Activated naive CD8-positive, alpha-beta T cell treated with anti-CD3 and anti-CD28 coated beads for 36 hours (primary cell): Measurements from ENCODE around the gene ADAMTS17. TPM values are rescaled to one million over a fixed set of nuclear protein-coding genes. Genes with fewer than 3 reads are reported as not detected.
"Not testable (repeated sequence)": the region's sequence is repeated elsewhere in the genome, so short reads cannot be mapped to it uniquely, and the experiment has no call there.

ENCODE experiments used
- DNase-seq: peaks from one replicate; pipeline ENCODE4 v3.0.0; 2021
- H3K27ac Mint-ChIP-seq: one replicate; pipeline ENCODE4 v1.8.0; 2022; ENCODE audit warnings: mild to moderate bottlenecking, moderate library complexity, mixed read lengths
- H3K27me3 Mint-ChIP-seq: one replicate; pipeline ENCODE4 v1.8.0; 2022; ENCODE audit warnings: mild to moderate bottlenecking, mixed read lengths
- H3K36me3 Mint-ChIP-seq: one replicate; pipeline ENCODE4 v1.8.0; 2021; ENCODE audit warnings: mild to moderate bottlenecking, mixed read lengths
- H3K4me1 Mint-ChIP-seq: one replicate; pipeline ENCODE4 v1.8.0; 2021; ENCODE audit warnings: mixed read lengths
- H3K4me3 Mint-ChIP-seq: one replicate; pipeline ENCODE4 v1.8.0; 2022; ENCODE audit warnings: mild to moderate bottlenecking, moderate library complexity, mixed read lengths
- H3K9me3 Mint-ChIP-seq: one replicate; pipeline ENCODE4 v1.8.0; 2022; ENCODE audit warnings: mixed read lengths
- total RNA-seq, 2 experiments: library from RNA; stranded (reverse); gene quantifications; one replicate each; pipeline ENCODE4 v1.2.3, GENCODE V29; 2021

ADAMTS17 gene
- total RNA-seq, 2 experiments from 2014 or later: 2.5 to 3.6 TPM

DNA sequence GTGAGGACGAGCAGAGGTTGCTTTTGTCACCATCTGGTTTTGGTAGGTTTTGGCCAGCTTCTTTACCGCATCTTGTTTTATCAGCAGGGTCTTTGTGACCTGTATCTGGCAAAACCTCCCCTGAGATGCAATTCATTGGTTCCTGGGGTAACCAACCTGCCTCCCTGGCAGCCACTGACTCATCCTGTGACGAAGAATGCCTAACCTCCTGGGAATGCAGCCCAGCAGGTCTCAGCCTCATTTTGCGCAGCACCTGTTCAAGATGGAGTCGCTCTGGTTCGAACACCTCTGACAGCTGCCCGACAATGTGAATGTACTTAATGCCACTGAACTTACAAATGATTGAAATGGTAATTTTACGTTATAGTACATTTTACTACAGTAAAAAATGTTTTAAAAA, 6.8 kb upstream of the ADAMTS17 start:
- H3K9me3 Mint-ChIP-seq: no peaks in the 10 kb centered on the region
- H3K36me3 Mint-ChIP-seq: no peaks in the 10 kb centered on the region
- no peak overlapping the region for H3K4me3 Mint-ChIP-seq
- DNase-seq: no peak
- peaks cover 7% of the 10 kb centered on the region for H3K4me1 Mint-ChIP-seq
- peaks cover 10% of the 10 kb centered on the region for H3K27me3 Mint-ChIP-seq
- no peak overlapping the region for H3K27ac Mint-ChIP-seq

DNA sequence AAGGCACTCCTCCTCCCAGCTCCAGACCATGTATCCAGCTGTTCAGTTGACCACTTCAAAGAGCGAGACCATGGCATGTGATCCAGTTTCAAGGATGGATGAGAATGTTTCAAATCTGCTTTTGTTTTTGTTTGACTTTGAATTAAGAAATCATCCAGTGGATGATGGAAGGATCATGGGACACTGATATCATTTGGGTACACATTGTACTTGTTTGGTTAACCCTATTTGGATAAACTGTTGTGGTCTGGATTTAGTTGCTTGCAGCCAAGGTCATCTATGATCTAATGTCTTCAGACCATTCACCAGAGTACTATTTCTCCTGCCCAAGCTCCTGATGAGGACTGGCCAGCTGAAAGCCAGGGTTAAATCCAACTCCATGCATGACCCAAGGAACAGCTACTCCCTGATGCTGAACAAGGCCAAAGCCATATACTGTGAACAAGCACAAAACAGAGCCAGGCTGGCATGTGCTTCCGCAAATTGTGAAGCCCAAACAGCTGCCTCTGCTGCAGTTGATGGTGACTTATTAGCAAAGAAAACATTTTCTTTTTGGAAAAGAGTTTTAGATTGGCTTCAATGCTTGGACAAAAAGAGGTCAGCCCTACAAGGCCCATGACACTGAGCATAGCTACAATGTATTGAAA, 5.2 kb upstream of the ADAMTS17 start:
- H3K36me3 Mint-ChIP-seq: no peaks in the 10 kb centered on the region
- H3K9me3 Mint-ChIP-seq: no peaks in the 10 kb centered on the region
- peaks cover 10% of the 10 kb centered on the region for H3K27me3 Mint-ChIP-seq
- H3K4me1 Mint-ChIP-seq: peaks cover 7% of the 10 kb centered on the region
- no peak for DNase-seq
- no peak overlapping the region for H3K27ac Mint-ChIP-seq
- no peak overlapping the region for H3K4me3 Mint-ChIP-seq

DNA sequence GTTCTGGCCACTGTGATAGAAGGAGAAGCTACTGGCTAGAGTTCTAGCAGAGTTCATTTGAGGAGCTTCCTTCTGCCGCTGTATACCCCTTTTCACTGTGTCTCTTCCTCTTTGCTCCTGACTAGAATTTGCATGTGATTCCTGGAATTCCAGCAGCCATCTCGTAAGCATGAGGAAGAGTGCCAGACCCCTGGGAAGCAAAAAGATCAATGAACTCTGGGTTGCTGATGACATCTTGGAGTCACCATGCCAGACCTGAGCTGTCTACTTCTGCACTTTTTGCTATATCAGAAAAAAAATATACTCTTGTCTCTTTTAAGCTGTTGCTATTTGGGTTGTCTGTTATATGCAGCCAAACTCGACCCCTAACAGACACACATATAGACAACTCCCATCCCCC, 3.7 kb upstream of the ADAMTS17 start:
- Mint-ChIP-seq H3K4me1 (peaks cover 6% of the 10 kb centered on the region), H3K36me3 (no peaks in the 10 kb centered on the region), H3K9me3 (no peaks in the 10 kb centered on the region), H3K27ac (no peak overlapping the region), H3K4me3 (no peak overlapping the region), H3K27me3 (peaks cover 3% of the 10 kb centered on the region)
- DNase-seq: no peak

DNA sequence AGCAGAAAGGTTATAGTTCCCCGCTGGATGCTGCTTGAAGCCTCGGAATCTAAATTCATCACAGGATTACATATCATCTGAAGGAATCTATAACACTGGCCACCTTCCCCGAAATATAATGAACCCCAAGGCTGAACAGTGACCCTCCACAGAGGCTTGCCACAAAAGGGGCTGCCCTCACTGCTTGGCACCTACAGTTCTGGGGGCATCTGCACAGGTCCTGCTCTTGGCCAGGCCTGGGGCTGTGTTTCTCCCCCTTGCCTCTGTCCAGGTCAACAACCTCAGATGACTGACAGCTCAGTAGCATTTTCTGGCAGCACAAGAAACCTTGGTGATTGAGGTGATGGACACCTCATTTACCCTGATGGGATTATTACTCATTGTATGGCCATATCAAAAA, 1.5 kb upstream of the ADAMTS17 start:
- no peaks in the 10 kb centered on the region for H3K9me3 Mint-ChIP-seq
- peaks cover 15% of the 10 kb centered on the region for H3K4me1 Mint-ChIP-seq
- peaks cover 10% of the 10 kb centered on the region for H3K27me3 Mint-ChIP-seq
- no peak for DNase-seq
- no peak overlapping the region for H3K27ac Mint-ChIP-seq
- H3K4me3 Mint-ChIP-seq: no peak overlapping the region
- H3K36me3 Mint-ChIP-seq: no peaks in the 10 kb centered on the region

DNA sequence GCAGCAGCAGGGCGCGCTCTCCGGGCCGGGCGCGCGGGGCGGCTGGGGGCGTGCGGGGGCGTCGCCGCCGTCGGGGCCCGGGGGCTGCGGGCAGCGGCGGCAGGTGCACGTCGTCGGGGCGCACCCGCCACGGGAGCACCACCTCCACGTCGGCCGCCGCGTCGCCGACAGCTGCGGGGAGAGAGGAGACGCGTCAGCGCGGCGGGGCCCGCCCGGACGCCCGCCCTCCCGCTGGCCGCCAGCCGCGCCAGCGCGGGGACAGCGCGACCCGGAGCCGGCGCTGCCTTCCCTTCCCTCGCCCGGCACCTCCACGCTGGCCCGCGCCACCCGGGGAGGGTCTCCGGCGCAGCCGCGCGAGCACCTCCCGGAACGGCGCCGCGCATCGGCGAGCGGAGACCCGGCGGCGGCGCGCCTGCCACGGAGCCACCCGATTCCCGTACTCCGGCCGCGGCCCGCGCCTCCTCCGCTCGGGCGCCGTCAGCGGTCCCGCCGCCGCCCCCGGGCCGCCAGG, 481 bp downstream of the ADAMTS17 start:
- peak; percentile 50 for DNase-seq
- no peak overlapping the region for H3K4me3 Mint-ChIP-seq

DNA sequence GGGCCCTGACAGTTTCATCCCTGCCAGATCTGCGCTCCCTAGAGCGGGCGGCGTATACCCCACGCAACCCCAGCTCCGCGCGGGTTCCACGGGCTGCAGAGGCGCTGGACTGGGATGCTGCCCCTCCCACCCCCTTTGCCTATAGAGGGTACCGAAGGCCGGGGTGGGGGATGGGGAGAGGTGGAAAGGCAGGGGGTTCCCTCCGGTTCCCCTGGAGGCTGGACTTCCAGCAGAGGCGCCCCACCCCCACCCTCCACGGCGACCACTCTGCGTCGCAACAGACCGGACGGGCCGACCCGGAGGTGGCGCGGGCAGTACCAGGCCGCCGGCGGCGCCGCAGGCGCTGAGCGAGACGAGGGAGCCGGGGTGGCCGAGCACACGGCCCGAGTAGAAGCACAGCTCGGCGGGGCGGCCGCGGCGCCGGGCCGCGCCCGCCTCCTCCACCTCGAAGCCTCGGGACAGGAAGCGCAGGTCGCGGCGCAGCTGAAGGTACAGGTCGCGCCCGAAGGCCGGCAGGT, 995 bp downstream of the ADAMTS17 start:
- Mint-ChIP-seq H3K4me3 (peak overlapping the region; percentile 63), H3K9me3 (no peaks in the 10 kb centered on the region), H3K27me3 (peaks cover 13% of the 10 kb centered on the region), H3K36me3 (peaks cover 2% of the 10 kb centered on the region), H3K4me1 (peaks cover 19% of the 10 kb centered on the region), H3K27ac (no peak overlapping the region)
- no peak for DNase-seq

More for the DNA sequence above, 481 bp downstream of the ADAMTS17 start:
- Mint-ChIP-seq H3K9me3 (no peaks in the 10 kb centered on the region), H3K27me3 (peaks cover 10% of the 10 kb centered on the region), H3K36me3 (peaks cover 2% of the 10 kb centered on the region), H3K4me1 (peaks cover 17% of the 10 kb centered on the region), H3K27ac (no peak overlapping the region)

DNA sequence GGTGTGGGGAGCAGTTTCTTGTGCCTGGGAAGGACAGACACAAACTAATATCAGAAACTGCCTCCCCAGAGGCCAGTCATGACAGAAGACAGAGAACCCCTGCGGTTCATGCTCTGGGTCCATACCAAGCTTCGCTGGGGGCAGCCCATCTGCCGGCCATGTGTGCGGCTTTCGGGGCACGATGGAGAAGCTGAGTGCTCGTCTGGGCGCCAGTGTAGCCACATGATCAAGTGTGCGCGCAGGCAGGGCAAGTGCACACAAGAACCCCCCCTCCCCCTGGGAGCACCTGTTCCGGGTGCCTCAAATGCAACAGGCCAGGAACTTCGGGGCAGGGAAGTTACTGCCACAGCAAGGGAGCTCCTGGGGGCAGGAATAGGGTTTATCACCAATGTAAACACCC, 1.8 kb downstream of the ADAMTS17 start:
- Mint-ChIP-seq H3K4me3 (peak overlapping the region; percentile 63), H3K27ac (no peak overlapping the region), H3K27me3 (peaks cover 18% of the 10 kb centered on the region), H3K9me3 (no peaks in the 10 kb centered on the region), H3K36me3 (peaks cover 2% of the 10 kb centered on the region), H3K4me1 (peaks cover 26% of the 10 kb centered on the region)
- DNase-seq: no peak

DNA sequence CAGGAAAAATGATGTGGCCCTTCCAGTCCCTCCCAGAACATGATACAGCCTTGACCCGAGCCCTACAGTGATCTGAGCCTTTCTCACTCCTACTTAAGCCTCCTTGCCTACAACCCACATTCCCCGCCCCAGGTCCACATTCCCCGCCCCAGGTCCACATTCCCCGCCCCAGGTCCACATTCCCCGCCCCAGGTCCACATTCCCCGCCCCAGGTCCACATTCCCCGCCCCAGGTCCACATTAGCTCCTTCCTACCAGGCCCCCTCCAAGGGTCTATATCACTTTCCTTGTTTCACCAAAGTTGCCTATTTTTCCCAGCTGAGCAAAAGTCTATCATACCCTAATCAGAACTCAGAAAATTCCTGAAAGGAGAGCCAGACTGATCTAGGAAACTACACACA, 2.3 kb downstream of the ADAMTS17 start:
- H3K36me3 Mint-ChIP-seq, H3K27ac Mint-ChIP-seq, H3K4me3 Mint-ChIP-seq, H3K9me3 Mint-ChIP-seq, DNase-seq: not testable (repeated sequence)
- Mint-ChIP-seq H3K4me1 (peaks cover 31% of the 10 kb centered on the region), H3K27me3 (peaks cover 22% of the 10 kb centered on the region)

DNA sequence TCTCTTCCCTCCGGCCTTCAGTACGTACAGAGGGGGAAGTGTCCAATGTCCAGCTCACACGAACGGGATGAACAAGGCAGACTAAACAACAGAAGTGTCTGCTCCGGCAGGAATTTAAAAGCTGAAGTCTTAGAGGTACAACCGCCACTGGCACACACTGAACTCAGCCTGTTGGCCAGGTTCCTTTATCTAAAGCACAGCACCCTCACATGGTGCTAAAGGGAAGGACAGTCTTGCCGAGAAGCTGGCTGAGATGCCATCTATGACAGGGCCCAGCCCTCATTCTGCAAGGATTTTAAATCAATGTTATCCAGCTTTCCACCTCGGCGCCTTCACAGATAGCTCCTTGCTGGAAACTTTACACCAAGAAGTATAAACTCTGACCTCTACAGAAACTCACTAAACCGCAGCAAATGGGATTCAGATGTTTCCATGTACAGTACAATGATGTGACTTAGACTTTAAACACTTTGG, 2.8 kb downstream of the ADAMTS17 start:
- H3K4me1 Mint-ChIP-seq: peaks cover 36% of the 10 kb centered on the region
- H3K36me3 Mint-ChIP-seq: peaks cover 2% of the 10 kb centered on the region
- peak overlapping the region; percentile 53 for H3K4me3 Mint-ChIP-seq
- peaks cover 22% of the 10 kb centered on the region for H3K27me3 Mint-ChIP-seq
- DNase-seq: peak; percentile 52
- peak overlapping the region; percentile 14 for H3K27ac Mint-ChIP-seq
- H3K9me3 Mint-ChIP-seq: no peaks in the 10 kb centered on the region

DNA sequence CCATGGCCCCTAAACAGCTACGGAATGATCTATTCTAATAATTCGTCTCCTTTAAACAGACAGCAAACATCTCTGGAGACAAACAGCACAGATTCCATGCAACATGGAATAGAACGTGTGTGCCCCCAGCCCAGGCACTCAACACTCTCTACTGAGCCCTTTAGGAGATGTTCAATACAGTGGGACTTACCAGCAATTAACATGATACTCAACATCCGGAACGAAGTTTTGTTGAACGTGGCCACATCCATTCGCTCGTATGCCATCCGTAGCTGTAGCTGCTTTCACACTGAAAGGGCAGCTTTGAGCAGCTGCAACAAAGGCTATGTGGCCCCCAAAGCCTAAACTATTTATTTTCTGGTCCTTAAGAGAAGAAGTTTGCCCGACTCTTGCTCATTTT, 3.5 kb downstream of the ADAMTS17 start:
- Mint-ChIP-seq H3K27ac (no peak overlapping the region), H3K9me3 (no peaks in the 10 kb centered on the region), H3K27me3 (peaks cover 24% of the 10 kb centered on the region), H3K4me3 (peak overlapping the region; percentile 53), H3K36me3 (peaks cover 2% of the 10 kb centered on the region), H3K4me1 (peaks cover 41% of the 10 kb centered on the region)
- DNase-seq: no peak

DNA sequence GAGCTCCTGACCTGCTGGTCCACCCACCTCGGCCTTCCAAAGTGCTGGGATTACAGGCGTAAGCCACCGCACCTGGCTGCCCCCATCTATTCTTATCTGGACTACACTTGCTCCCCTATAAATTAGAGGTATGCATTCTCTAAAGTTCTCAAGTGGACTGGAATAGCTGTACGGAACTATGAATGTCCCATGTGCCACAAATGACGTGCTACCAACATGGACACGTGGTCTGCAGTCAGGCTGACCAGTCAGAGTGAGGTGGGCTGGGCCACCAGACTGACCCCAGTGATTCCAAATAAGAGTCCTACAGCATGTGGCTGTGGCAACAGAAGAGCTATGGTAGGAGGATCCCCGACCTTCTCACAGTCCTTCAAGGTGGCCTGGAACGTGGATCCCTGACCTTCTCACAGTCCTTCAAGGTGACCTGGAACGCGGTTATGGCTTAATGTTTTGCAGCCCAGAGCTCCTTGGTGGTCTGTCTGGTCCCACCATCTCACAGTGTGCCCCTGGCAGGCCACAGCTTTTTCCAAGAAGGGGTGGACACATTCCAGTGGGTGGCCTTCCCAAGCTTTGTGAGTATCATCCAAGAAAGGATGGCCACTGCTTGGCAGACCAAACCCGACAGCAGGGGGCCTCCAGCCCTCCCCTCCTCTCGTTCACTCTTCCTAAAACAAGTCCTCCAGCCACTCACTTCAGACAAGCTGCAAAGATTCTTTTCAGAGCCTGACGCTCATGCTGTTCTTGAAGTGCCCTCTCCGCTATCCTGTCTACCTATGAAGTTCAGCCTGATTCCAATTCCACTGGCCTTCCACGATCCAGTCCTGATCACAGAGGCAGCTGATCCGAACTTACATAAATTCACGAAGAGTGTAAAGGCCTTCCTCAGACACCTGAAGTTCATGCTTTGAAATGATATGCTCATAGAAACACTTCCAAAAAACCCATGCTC, 4.4 kb downstream of the ADAMTS17 start:
- Mint-ChIP-seq H3K4me1 (peaks cover 45% of the 10 kb centered on the region), H3K27ac (no peak overlapping the region), H3K27me3 (peaks cover 27% of the 10 kb centered on the region), H3K36me3 (peaks cover 2% of the 10 kb centered on the region), H3K9me3 (no peaks in the 10 kb centered on the region), H3K4me3 (no peak overlapping the region)
- no peak for DNase-seq

DNA sequence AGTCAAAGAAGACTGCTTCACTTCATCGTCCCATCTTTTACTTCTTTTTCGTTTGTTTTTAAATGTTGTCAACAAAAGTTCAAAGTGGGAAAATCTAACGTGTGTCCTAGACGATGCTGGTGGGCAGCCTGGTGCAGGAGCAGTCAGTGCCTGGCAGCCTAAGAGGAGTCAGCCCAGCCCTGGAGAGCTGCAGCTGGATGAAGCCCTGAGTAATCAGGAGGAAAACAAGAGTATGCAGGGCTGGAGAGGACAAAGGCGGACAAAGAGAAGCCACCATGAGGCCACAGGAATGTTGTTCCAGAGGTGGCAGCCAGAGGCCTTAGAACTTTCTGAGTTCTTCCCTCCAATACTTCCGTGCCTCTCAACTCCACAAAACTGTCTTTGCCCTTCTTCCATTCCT, 5.7 kb downstream of the ADAMTS17 start:
- no peak overlapping the region for H3K27ac Mint-ChIP-seq
- peaks cover 31% of the 10 kb centered on the region for H3K27me3 Mint-ChIP-seq
- no peak for DNase-seq
- H3K9me3 Mint-ChIP-seq: no peaks in the 10 kb centered on the region
- peaks cover 56% of the 10 kb centered on the region for H3K4me1 Mint-ChIP-seq
- H3K4me3 Mint-ChIP-seq: no peak overlapping the region
- peaks cover 2% of the 10 kb centered on the region for H3K36me3 Mint-ChIP-seq

DNA sequence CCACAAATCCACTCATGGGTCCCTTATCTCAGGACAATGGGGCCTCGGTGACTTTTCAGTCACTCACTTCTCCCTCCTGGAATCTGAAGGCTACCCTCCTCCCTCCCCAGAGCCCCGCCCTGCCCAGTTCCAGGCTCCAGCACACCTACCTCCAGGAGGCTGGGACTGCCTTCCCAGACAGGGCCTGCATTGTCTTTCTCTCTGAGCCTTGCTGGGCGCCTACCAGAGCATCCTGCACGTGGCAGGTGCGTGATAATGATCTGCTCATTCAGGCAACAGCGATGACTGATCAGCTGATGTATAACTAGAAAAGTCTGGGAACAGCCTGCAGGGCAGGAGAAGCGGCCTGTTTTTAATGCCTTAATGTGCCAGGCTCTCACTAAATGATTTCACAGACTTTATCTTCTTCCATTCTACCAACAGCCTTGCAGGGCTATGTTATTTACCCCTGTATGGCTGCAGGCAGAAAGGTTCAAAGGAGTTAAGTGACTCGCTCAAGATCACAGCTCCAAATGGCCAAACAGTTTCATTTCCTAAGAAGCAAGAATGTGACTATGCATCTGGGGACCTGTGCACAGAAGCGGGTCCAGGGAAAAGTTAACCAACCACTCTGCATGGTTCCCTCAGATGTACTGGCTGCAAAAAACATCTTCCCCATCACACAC, 6.3 kb downstream of the ADAMTS17 start:
- Mint-ChIP-seq H3K36me3 (peaks cover 2% of the 10 kb centered on the region), H3K4me1 (peaks cover 61% of the 10 kb centered on the region), H3K9me3 (no peaks in the 10 kb centered on the region), H3K27me3 (peaks cover 35% of the 10 kb centered on the region), H3K4me3 (no peak overlapping the region), H3K27ac (no peak overlapping the region)
- no peak for DNase-seq

DNA sequence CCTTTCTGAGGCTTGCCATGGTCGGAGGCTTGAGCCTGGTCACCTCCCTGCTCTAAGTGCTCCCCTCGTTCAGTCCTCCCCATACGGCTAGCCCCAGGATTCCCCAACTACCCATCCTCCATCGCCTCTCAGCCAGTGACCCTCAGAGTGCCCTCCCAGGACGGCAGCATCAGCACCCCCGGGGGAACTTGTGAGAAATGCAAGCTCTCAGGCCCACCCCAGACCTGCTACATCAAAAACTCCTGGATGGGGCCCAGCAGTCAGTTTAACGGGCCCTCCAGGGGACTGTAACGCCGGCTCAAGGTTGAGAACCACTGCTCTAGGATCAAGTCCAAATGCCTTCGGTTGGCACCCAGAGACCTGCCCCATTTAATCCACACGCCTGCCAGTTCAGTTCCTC, 6.9 kb downstream of the ADAMTS17 start:
- H3K4me3 Mint-ChIP-seq: peak overlapping the region; percentile 16
- peaks cover 2% of the 10 kb centered on the region for H3K36me3 Mint-ChIP-seq
- H3K9me3 Mint-ChIP-seq: no peaks in the 10 kb centered on the region
- peaks cover 64% of the 10 kb centered on the region for H3K4me1 Mint-ChIP-seq
- H3K27ac Mint-ChIP-seq: no peak overlapping the region
- no peak for DNase-seq
- H3K27me3 Mint-ChIP-seq: peaks cover 35% of the 10 kb centered on the region

DNA sequence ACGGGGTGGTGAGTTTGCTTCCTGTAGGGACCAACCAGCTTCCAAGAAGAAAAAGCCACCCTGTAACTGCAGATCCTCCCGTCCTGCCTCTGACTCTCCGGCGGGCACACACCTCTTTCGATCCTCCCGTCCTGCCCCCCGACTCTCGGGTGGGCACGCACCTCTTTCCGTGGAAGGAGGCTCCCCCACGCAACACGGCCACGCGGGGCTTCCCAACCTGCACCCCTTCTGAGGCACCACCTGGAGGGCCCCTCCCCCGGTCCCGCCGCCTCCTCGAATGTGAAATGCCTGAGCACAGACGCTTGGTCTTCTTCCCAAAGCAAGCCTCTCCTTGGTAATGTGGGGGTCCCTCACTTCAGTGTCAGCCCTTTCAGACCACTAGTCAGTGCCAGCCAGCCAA, 7.3 kb downstream of the ADAMTS17 start:
- Mint-ChIP-seq H3K4me1 (peaks cover 68% of the 10 kb centered on the region), H3K36me3 (peaks cover 2% of the 10 kb centered on the region), H3K27me3 (peaks cover 32% of the 10 kb centered on the region), H3K27ac (no peak overlapping the region), H3K9me3 (no peaks in the 10 kb centered on the region), H3K4me3 (no peak overlapping the region)
- DNase-seq: no peak
